Calu3 (cell line): ENCODE data around the gene FBXL17. TPM values are rescaled to one million over a fixed set of nuclear protein-coding genes. Genes with fewer than 3 reads are reported as not detected.

ENCODE experiments used
- BruUV-seq: library from RNA; stranded (reverse); fragments of 400-500 nt; replicated peaks from 2 replicates; lab custom pipeline; 2021; lab: Mats Ljungman, UMichigan
- CTCF ChIA-PET: fragments of 300-600 bp; sonication (Branson Sonifier 250); formaldehyde crosslinking; loops from one replicate; lab custom pipeline; 2022; ENCODE audit warnings: antibody characterized with exemption; lab: Charles Lee
- DNase-seq: peaks from one replicate; pipeline ENCODE4 v3.0.0; 2022
- H3K27ac Mint-ChIP-seq: one replicate; pipeline ENCODE4 v1.8.0; 2022; ENCODE audit warnings: mixed read lengths; ENCODE audit not compliant: unreplicated experiment
- H3K27me3 Mint-ChIP-seq: one replicate; pipeline ENCODE4 v1.8.0; 2022; ENCODE audit warnings: mixed read lengths; ENCODE audit not compliant: unreplicated experiment
- H3K36me3 Mint-ChIP-seq: one replicate; pipeline ENCODE4 v1.8.0; 2022; ENCODE audit warnings: mild to moderate bottlenecking, moderate library complexity, mixed read lengths; ENCODE audit not compliant: insufficient read depth, unreplicated experiment
- H3K4me1 Mint-ChIP-seq: one replicate; pipeline ENCODE4 v1.8.0; 2022; ENCODE audit warnings: mild to moderate bottlenecking, low read depth, mixed read lengths; ENCODE audit not compliant: unreplicated experiment
- H3K4me3 Mint-ChIP-seq: one replicate; pipeline ENCODE4 v1.8.0; 2022; ENCODE audit warnings: mild to moderate bottlenecking, low read depth, moderate library complexity, mixed read lengths; ENCODE audit not compliant: unreplicated experiment
- H3K9me3 Mint-ChIP-seq: one replicate; pipeline ENCODE4 v1.8.0; 2022; ENCODE audit warnings: low read depth, mixed read lengths; ENCODE audit not compliant: unreplicated experiment
- CTCF ChIP-seq: fragments of 200-600 bp; IDR thresholded peaks from one replicate; pipeline ENCODE4 v1.8.0; 2022; ENCODE audit warnings: antibody characterized with exemption; ENCODE audit not compliant: unreplicated experiment
- intact Hi-C: fragments of 100-400 bp; cut with micrococcal nuclease; formaldehyde crosslinking; loops from one replicate; pipeline ENCODE4 v1.10.0; 2022; ENCODE audit not compliant: unreplicated experiment
- total RNA-seq: library from RNA; stranded (reverse); gene quantifications from 2 replicates; pipeline ENCODE4 v1.2.3, GENCODE V29; 2022

FBXL17 gene
- total RNA-seq, 1 experiment from 2014 or later = 19.6 TPM

- Mint-ChIP-seq H3K4me3 (no peak overlapping the region), H3K4me1 (no peaks in the 10 kb centered on the region), H3K9me3 (no peaks in the 10 kb centered on the region), H3K27ac (no peak overlapping the region), H3K36me3 (no peaks in the 10 kb centered on the region), H3K27me3 (peaks cover 45% of the 10 kb centered on the region)
- TF ChIP-seq CTCF = no peak
- no peak for DNase-seq
- intact Hi-C loops = no loop called here
- CTCF ChIA-PET = no interaction called here
- no TSS peak for BruUV-seq
Measured at GRCh38 chr5:107831612-107832395, 550.1 kb downstream of the FBXL17 start.

GRCh38 chr5:107830750-107831149, 551.1 kb downstream of the FBXL17 start:
- CTCF ChIA-PET = no interaction called here
- intact Hi-C loops = no loop called here
- no peaks in the 10 kb centered on the region for H3K9me3 Mint-ChIP-seq
- peaks cover 34% of the 10 kb centered on the region for H3K27me3 Mint-ChIP-seq
- DNase-seq = no peak
- H3K4me3 Mint-ChIP-seq = no peak overlapping the region
- H3K27ac Mint-ChIP-seq = no peak overlapping the region
- no peak for TF ChIP-seq CTCF
- no peaks in the 10 kb centered on the region for H3K4me1 Mint-ChIP-seq
- no peaks in the 10 kb centered on the region for H3K36me3 Mint-ChIP-seq
- no TSS peak for BruUV-seq

- H3K27ac Mint-ChIP-seq = no peak overlapping the region
- no peaks in the 10 kb centered on the region for H3K9me3 Mint-ChIP-seq
- CTCF ChIA-PET = no interaction called here
- no peak for TF ChIP-seq CTCF
- H3K4me1 Mint-ChIP-seq = no peaks in the 10 kb centered on the region
- no peak for DNase-seq
- intact Hi-C loops = no loop called here
- BruUV-seq = no TSS peak
- H3K36me3 Mint-ChIP-seq = no peaks in the 10 kb centered on the region
- peaks cover 9% of the 10 kb centered on the region for H3K27me3 Mint-ChIP-seq
- no peak overlapping the region for H3K4me3 Mint-ChIP-seq
Measured at GRCh38 chr5:107826311-107827000, 555.4 kb downstream of the FBXL17 start.

- Mint-ChIP-seq H3K36me3 (no peaks in the 10 kb centered on the region), H3K4me3 (no peak overlapping the region), H3K27me3 (no peaks in the 10 kb centered on the region), H3K27ac (no peak overlapping the region), H3K9me3 (no peaks in the 10 kb centered on the region), H3K4me1 (no peaks in the 10 kb centered on the region)
- DNase-seq = no peak
- no TSS peak for BruUV-seq
- CTCF ChIA-PET = no interaction called here
- intact Hi-C loops = no loop called here
- TF ChIP-seq CTCF = no peak
Measured at GRCh38 chr5:107824821-107825220, 557.1 kb downstream of the FBXL17 start.
